ENCODE results near the gene SLC24A3.

The SLC24A3 gene

DNA sequence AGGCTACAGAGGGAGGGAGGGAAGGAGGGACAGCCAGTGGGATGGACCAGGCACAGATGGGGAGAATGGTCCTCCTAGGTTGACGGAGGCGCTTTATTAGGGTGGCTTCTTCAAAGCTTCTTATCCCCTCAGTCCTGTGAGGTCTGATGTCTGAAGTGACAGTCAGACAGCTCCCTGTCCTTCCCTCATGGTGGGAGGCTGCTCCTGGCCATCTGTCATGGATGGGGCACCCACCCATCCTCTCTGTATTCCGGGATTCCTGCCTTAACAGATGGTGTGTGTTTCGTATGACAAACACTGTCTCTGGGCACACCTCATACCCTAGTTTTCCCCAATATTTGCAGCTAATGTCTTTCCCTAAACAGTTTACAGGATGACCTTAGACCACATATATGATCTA, 553.5 kb downstream of the SLC24A3 start:
- no peak overlapping the region for H3K4me3 ChIP-seq (ENCODE audit: low read length in 2 of 2)
- H3K27me3 ChIP-seq (ENCODE audit: control insufficient read depth in 2 of 2, insufficient read depth in 2 of 2, low read length in 2 of 2) = no peaks in the 10 kb centered on the region
- peaks cover 0 to 3% of the 10 kb centered on the region in 2 donors for H3K4me1 ChIP-seq (ENCODE audit: control insufficient read depth in 2 of 2, insufficient read depth in 2 of 2, low read length in 2 of 2)
- no peak overlapping the region for H3K9ac ChIP-seq (ENCODE audit: low read depth in 1 of 2, low read length in 2 of 2)
- no peak overlapping the region for H3K27ac ChIP-seq (ENCODE audit: low read depth in 2 of 2, low read length in 2 of 2)
- H3K9me3 ChIP-seq (ENCODE audit: control insufficient read depth in 2 of 2, low read length in 2 of 2) = no peaks in the 10 kb centered on the region
- peaks cover 0 to 4% of the 10 kb centered on the region in 2 donors for H3K36me3 ChIP-seq (ENCODE audit: control insufficient read depth in 2 of 2, insufficient read depth in 2 of 2, low read length in 2 of 2)

DNA sequence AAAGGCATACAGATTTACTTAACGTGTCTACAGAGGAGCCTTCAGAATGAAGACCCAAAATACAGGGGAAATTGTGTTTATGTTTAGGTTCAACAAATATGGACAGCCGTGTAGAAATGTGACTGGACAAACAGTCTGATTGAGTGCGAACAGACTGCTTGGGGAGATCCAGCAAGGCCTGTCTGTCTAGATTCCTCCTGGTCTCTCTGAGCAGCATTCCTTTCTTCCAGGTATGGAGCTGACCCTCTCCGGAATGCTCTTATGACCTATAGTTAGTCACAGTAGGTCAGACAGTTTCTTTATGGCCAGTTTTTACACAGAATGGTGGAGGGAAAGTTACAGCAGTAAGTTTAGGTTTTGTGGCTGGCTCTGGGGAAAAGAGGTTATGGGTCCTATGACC, 554.6 kb downstream of the SLC24A3 start:
- Histone ChIP-seq H3K4me3 (ENCODE audit: low read length in 2 of 2) (no peak overlapping the region), H3K4me1 (ENCODE audit: control insufficient read depth in 2 of 2, insufficient read depth in 2 of 2, low read length in 2 of 2) (peaks cover 0 to 3% of the 10 kb centered on the region in 2 donors), H3K36me3 (ENCODE audit: control insufficient read depth in 2 of 2, insufficient read depth in 2 of 2, low read length in 2 of 2) (peaks cover 0 to 2% of the 10 kb centered on the region in 2 donors), H3K9me3 (ENCODE audit: control insufficient read depth in 2 of 2, low read length in 2 of 2) (no peaks in the 10 kb centered on the region), H3K27ac (ENCODE audit: low read depth in 2 of 2, low read length in 2 of 2) (no peak overlapping the region), H3K27me3 (ENCODE audit: control insufficient read depth in 2 of 2, insufficient read depth in 2 of 2, low read length in 2 of 2) (no peaks in the 10 kb centered on the region), H3K9ac (ENCODE audit: low read depth in 1 of 2, low read length in 2 of 2) (no peak overlapping the region)

DNA sequence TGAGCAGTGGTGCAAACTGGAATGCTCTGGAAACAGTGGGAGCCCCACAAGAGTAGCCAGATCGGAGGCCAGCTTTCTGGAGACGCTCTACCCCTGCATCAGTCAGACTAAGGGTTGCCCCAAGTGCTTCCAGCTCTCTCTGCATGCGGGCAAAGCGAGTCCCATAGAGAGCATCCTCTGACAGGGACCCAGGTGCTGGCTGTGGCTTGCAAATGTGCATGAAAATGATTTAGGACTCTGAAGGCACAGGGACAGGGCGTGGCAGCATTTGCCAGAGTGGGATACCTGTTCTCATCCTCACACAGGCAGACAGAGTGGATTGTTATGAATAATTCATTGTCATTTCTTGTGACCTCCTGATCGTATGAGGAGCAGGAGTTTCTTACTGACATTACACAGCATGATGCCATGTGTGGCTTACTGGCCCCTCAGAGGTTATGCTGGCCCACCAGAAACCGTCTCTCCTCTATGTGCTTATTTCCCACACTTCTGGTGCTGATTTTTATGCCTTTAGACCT, 555.9 kb downstream of the SLC24A3 start:
- Histone ChIP-seq H3K9me3 (ENCODE audit: control insufficient read depth in 2 of 2, low read length in 2 of 2) (no peaks in the 10 kb centered on the region), H3K4me1 (ENCODE audit: control insufficient read depth in 2 of 2, insufficient read depth in 2 of 2, low read length in 2 of 2) (peaks cover 0 to 3% of the 10 kb centered on the region in 2 donors), H3K27me3 (ENCODE audit: control insufficient read depth in 2 of 2, insufficient read depth in 2 of 2, low read length in 2 of 2) (no peaks in the 10 kb centered on the region), H3K9ac (ENCODE audit: low read depth in 1 of 2, low read length in 2 of 2) (no peak overlapping the region), H3K27ac (ENCODE audit: low read depth in 2 of 2, low read length in 2 of 2) (no peak overlapping the region), H3K4me3 (ENCODE audit: low read length in 2 of 2) (no peak overlapping the region), H3K36me3 (ENCODE audit: control insufficient read depth in 2 of 2, insufficient read depth in 2 of 2, low read length in 2 of 2) (peaks cover 0 to 4% of the 10 kb centered on the region in 2 donors)

DNA sequence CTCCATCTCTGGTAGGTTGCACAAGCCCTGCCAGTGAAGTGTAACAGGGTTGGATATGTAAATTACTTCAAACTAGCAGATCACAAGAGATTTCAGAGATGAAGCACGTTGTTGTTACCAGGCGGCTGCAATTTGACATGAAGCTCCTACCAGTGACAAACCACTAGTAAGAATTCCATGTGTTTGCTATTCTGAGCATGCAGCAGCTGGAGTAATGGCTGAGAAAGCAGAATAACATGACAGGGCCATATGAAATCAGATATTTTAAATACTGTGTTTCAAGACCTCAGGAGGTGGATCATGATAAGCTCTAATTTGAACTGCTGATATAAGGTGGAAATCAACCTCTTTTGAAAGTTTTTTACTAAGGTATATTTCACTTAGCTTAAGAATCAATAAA, 557.1 kb downstream of the SLC24A3 start:
- Histone ChIP-seq H3K27me3 (ENCODE audit: control insufficient read depth in 2 of 2, insufficient read depth in 2 of 2, low read length in 2 of 2) (no peaks in the 10 kb centered on the region), H3K9ac (ENCODE audit: low read depth in 1 of 2, low read length in 2 of 2) (no peak overlapping the region), H3K36me3 (ENCODE audit: control insufficient read depth in 2 of 2, insufficient read depth in 2 of 2, low read length in 2 of 2) (peaks cover 0 to 4% of the 10 kb centered on the region in 2 donors), H3K27ac (ENCODE audit: low read depth in 2 of 2, low read length in 2 of 2) (no peak overlapping the region), H3K4me3 (ENCODE audit: low read length in 2 of 2) (no peak overlapping the region), H3K9me3 (ENCODE audit: control insufficient read depth in 2 of 2, low read length in 2 of 2) (no peaks in the 10 kb centered on the region), H3K4me1 (ENCODE audit: control insufficient read depth in 2 of 2, insufficient read depth in 2 of 2, low read length in 2 of 2) (peaks cover 0 to 6% of the 10 kb centered on the region in 2 donors)

DNA sequence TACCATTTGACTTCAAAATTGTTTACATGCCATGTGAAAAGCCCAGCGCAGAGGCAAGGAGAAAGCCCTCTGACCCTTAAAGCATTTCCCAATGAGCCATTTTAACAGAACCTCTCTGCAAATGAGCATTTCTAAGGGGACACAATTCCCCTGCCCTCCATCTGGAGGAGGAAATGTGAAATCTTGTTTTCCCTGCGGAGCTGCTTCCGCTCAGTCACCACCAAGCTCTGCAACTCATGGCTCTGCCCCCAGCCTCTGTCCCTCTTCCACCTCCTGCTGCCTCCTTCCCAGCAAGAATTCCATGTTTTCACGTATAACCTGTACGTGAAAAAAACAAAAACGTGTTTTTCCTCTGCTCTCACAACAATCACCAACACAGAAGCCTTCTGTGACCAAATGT, 557.9 kb downstream of the SLC24A3 start:
- Histone ChIP-seq H3K4me3 (ENCODE audit: low read length in 2 of 2) (no peak overlapping the region), H3K36me3 (ENCODE audit: control insufficient read depth in 2 of 2, insufficient read depth in 2 of 2, low read length in 2 of 2) (peaks cover 0 to 4% of the 10 kb centered on the region in 2 donors), H3K9me3 (ENCODE audit: control insufficient read depth in 2 of 2, low read length in 2 of 2) (no peaks in the 10 kb centered on the region), H3K27ac (ENCODE audit: low read depth in 2 of 2, low read length in 2 of 2) (no peak overlapping the region), H3K27me3 (ENCODE audit: control insufficient read depth in 2 of 2, insufficient read depth in 2 of 2, low read length in 2 of 2) (no peaks in the 10 kb centered on the region), H3K4me1 (ENCODE audit: control insufficient read depth in 2 of 2, insufficient read depth in 2 of 2, low read length in 2 of 2) (peaks cover 2 to 14% of the 10 kb centered on the region in 2 donors), H3K9ac (ENCODE audit: low read depth in 1 of 2, low read length in 2 of 2) (no peak overlapping the region)

DNA sequence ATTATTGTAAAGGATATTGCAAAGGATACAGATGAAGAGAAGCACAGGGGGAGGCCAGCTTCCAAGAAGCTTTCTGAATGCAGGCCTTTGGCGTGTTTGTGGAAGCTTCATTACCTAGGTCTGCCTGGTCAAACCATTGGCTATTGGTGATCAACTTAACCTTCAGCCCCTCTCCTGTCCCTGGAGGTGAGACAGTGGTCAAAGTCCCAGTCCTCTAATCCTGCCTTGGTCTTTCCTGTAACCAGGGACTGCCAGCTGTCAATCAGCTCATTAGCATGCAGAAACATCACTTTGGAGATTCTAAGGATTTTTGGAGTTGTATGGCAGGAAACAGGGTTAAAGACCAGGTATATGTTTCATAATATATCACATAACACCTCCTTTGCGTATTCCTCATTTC, 558.6 kb downstream of the SLC24A3 start:
- peaks cover 4 to 20% of the 10 kb centered on the region in 2 donors for H3K4me1 ChIP-seq (ENCODE audit: control insufficient read depth in 2 of 2, insufficient read depth in 2 of 2, low read length in 2 of 2)
- no peak overlapping the region for H3K4me3 ChIP-seq (ENCODE audit: low read length in 2 of 2)

More for the DNA sequence above, 558.6 kb downstream of the SLC24A3 start:
- H3K36me3 ChIP-seq (ENCODE audit: control insufficient read depth in 2 of 2, insufficient read depth in 2 of 2, low read length in 2 of 2) = peaks cover 0 to 4% of the 10 kb centered on the region in 2 donors
- no peaks in the 10 kb centered on the region for H3K27me3 ChIP-seq (ENCODE audit: control insufficient read depth in 2 of 2, insufficient read depth in 2 of 2, low read length in 2 of 2)
- H3K9me3 ChIP-seq (ENCODE audit: control insufficient read depth in 2 of 2, low read length in 2 of 2) = no peaks in the 10 kb centered on the region
- no peak overlapping the region for H3K27ac ChIP-seq (ENCODE audit: low read depth in 2 of 2, low read length in 2 of 2)
- no peak overlapping the region for H3K9ac ChIP-seq (ENCODE audit: low read depth in 1 of 2, low read length in 2 of 2)
